Neural cell (in vitro differentiated cells): ENCODE results near the gene ZFR2. TPM values are rescaled to one million over a fixed set of nuclear protein-coding genes. Genes with fewer than 3 reads are reported as not detected.

Experiments
- H2AFZ ChIP-seq: fragments of 200-600, 300-800 bp; sonication (generic), shearing (Covaris generic); 2 replicates; pipeline ENCODE4 v1.6.0; 2014; ENCODE audit warnings: low read depth, mild to moderate bottlenecking, antibody characterized with exemption, low read length, moderate library complexity
- H3F3A ChIP-seq: fragments of 200-600 bp; shearing (Covaris generic); 2 replicates; pipeline ENCODE4 v1.6.1; 2016; ENCODE audit warnings: mild to moderate bottlenecking, moderate library complexity, mixed read lengths, antibody characterized with exemption, low read length; ENCODE audit not compliant: insufficient read depth, poor library complexity, severe bottlenecking
- H3K27ac ChIP-seq: fragments of 200-600, 300-800 bp; sonication (generic), shearing (Covaris generic); 2 replicates; pipeline ENCODE4 v1.5.1; 2014; ENCODE audit warnings: mild to moderate bottlenecking, low read length, moderate library complexity
- H3K27me3 ChIP-seq: fragments of 300-800, 200-600 bp; sonication (generic), shearing (Covaris generic); 2 replicates; pipeline ENCODE4 v1.6.0; 2014; ENCODE audit warnings: mild to moderate bottlenecking, low read depth, low read length, moderate library complexity; ENCODE audit not compliant: insufficient read depth
- H3K36me3 ChIP-seq: fragments of 300-800, 200-600 bp; sonication (generic), shearing (Covaris generic); 2 replicates; pipeline ENCODE4 v1.5.1; 2014; ENCODE audit warnings: mild to moderate bottlenecking, antibody characterized with exemption, low read length, moderate library complexity; ENCODE audit not compliant: insufficient read depth
- H3K4me2 ChIP-seq: fragments of 300-800, 200-600 bp; sonication (generic), shearing (Covaris generic); 2 replicates; pipeline ENCODE4 v1.6.0; 2014; ENCODE audit warnings: mild to moderate bottlenecking, low read length
- H3K4me3 ChIP-seq: fragments of 300-800, 200-600 bp; sonication (generic), shearing (Covaris generic); 2 replicates; pipeline ENCODE4 v1.5.1; 2014; ENCODE audit warnings: mild to moderate bottlenecking, low read length, moderate library complexity
- H3K79me2 ChIP-seq: fragments of 200-600 bp; shearing (Covaris generic); replicated peaks from 2 replicates; pipeline ENCODE4 v1.6.0; 2014; ENCODE audit warnings: mild to moderate bottlenecking, low read length, moderate library complexity; ENCODE audit not compliant: insufficient read depth
- H3K9ac ChIP-seq: fragments of 300-800, 200-600 bp; sonication (generic), shearing (Covaris generic); 2 replicates; pipeline ENCODE4 v1.6.1; 2016; ENCODE audit warnings: mild to moderate bottlenecking, low read length, mixed read lengths
- H3K9me2 ChIP-seq: fragments of 200-600 bp; shearing (Covaris generic); 2 replicates; pipeline ENCODE4 v1.6.1; 2016; ENCODE audit warnings: mild to moderate bottlenecking, low read length, mixed read lengths; ENCODE audit not compliant: insufficient read depth
- H3K9me3 ChIP-seq: fragments of 200-600, 300-800 bp; sonication (generic), shearing (Covaris generic); 2 replicates; pipeline ENCODE4 v1.6.1; 2016; ENCODE audit warnings: mild to moderate bottlenecking, mixed run types, low read length, moderate library complexity, mixed read lengths
- H4K20me1 ChIP-seq: fragments of 200-600 bp; shearing (Covaris generic); 2 replicates; pipeline ENCODE4 v1.6.1; 2016; ENCODE audit warnings: mild to moderate bottlenecking, mixed run types; ENCODE audit not compliant: insufficient read depth
- EP300 ChIP-seq: fragments of 450-650 bp; conservative IDR thresholded peaks from 2 replicates; pipeline ENCODE4 v1.6.1; 2014; ENCODE audit warnings: antibody characterized with exemption, mild to moderate bottlenecking, moderate library complexity; ENCODE audit not compliant: poor library complexity, severe bottlenecking
- EZH2 ChIP-seq: fragments of 200-600, 300-800 bp; shearing (Covaris generic), sonication (generic); IDR thresholded peaks from 2 replicates; pipeline ENCODE4 v1.6.1; 2014; ENCODE audit warnings: antibody characterized with exemption, low read length, borderline replicate concordance, mild to moderate bottlenecking; ENCODE audit not compliant: insufficient read depth, poor library complexity, severe bottlenecking
- MXI1 ChIP-seq: fragments of 450-650 bp; conservative IDR thresholded peaks from 2 replicates; pipeline ENCODE4 v1.6.1; 2014; ENCODE audit warnings: antibody characterized with exemption, mild to moderate bottlenecking; ENCODE audit not compliant: poor library complexity, severe bottlenecking
- POLR2AphosphoS5 ChIP-seq: IDR thresholded peaks from 2 replicates; pipeline ENCODE4 v1.6.1; 2012
- RAD21 ChIP-seq: fragments of 450-650 bp; conservative IDR thresholded peaks from 2 replicates; pipeline ENCODE4 v1.6.1; 2014; ENCODE audit warnings: antibody characterized with exemption, mild to moderate bottlenecking, moderate library complexity
- SMC3 ChIP-seq: fragments of 450-650 bp; conservative IDR thresholded peaks from 2 replicates; pipeline ENCODE4 v1.6.1; 2014; ENCODE audit warnings: antibody characterized with exemption, mild to moderate bottlenecking, moderate library complexity; ENCODE audit not compliant: poor library complexity
- TAF1 ChIP-seq: IDR thresholded peaks from 2 replicates; pipeline ENCODE4 v1.6.1; 2012; ENCODE audit warnings: low read depth
- polyA plus RNA-seq: library from polyadenylated mRNA; depleted of rRNA; stranded (reverse); fragments of >200 nt; gene quantifications from 2 replicates; pipeline ENCODE4 v1.2.3, GENCODE V29; 2014
- TF ChIP-seq, protein P1 (sequence below): IDR thresholded peaks from 2 replicates; pipeline ENCODE4 v1.6.1; 2012; ENCODE audit warnings: borderline replicate concordance
- TF ChIP-seq, protein P2 (sequence below): fragments of 450-650 bp; IDR thresholded peaks from 2 replicates; pipeline ENCODE4 v1.5.1; 2014; ENCODE audit warnings: antibody characterized with exemption, mild to moderate bottlenecking, moderate library complexity; ENCODE audit not compliant: poor library complexity, severe bottlenecking

Gene ZFR2
- polyA plus RNA-seq, 1 donor from 2014 or later: 9.0 TPM

DNA sequence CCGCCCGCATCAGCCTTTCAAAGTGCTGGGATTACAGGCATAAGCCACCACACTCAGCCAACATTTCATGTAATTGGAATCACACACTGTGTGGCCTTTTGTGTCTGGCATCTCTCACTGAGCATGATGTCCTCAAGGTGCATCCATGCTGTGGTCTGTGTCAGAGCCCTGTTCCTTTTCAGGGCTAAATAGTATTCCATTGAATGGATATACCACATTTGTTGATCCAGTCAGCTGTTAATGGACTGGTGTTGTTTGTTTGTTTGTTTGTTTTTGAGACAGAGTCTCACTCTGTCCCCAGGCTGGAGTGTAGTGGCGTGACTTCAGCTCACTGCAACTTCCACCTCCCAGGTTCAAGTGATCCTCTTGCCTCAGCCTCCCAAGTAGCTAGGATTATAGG is 29.6 kb upstream of the ZFR2 start:
- H3F3A ChIP-seq: no peaks in the 10 kb centered on the region
- H3K27ac ChIP-seq: no peak overlapping the region
- H3K9me3 ChIP-seq: peaks cover 4% of the 10 kb centered on the region
- no peaks in the 10 kb centered on the region for H3K9me2 ChIP-seq
- H4K20me1 ChIP-seq: no peaks in the 10 kb centered on the region
- H3K4me2 ChIP-seq: no peak overlapping the region
- H3K79me2 ChIP-seq: no peaks in the 10 kb centered on the region
- H3K27me3 ChIP-seq: no peaks in the 10 kb centered on the region
- no peak overlapping the region for H3K4me3 ChIP-seq
- H2AFZ ChIP-seq: no peak overlapping the region
- TF ChIP-seq EZH2: no peak
- TF ChIP-seq TAF1: no peak
- TF ChIP-seq, protein P1, sequence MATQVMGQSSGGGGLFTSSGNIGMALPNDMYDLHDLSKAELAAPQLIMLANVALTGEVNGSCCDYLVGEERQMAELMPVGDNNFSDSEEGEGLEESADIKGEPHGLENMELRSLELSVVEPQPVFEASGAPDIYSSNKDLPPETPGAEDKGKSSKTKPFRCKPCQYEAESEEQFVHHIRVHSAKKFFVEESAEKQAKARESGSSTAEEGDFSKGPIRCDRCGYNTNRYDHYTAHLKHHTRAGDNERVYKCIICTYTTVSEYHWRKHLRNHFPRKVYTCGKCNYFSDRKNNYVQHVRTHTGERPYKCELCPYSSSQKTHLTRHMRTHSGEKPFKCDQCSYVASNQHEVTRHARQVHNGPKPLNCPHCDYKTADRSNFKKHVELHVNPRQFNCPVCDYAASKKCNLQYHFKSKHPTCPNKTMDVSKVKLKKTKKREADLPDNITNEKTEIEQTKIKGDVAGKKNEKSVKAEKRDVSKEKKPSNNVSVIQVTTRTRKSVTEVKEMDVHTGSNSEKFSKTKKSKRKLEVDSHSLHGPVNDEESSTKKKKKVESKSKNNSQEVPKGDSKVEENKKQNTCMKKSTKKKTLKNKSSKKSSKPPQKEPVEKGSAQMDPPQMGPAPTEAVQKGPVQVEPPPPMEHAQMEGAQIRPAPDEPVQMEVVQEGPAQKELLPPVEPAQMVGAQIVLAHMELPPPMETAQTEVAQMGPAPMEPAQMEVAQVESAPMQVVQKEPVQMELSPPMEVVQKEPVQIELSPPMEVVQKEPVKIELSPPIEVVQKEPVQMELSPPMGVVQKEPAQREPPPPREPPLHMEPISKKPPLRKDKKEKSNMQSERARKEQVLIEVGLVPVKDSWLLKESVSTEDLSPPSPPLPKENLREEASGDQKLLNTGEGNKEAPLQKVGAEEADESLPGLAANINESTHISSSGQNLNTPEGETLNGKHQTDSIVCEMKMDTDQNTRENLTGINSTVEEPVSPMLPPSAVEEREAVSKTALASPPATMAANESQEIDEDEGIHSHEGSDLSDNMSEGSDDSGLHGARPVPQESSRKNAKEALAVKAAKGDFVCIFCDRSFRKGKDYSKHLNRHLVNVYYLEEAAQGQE: no peak
- no peak for TF ChIP-seq MXI1
- no peak for TF ChIP-seq SMC3
- no peak for TF ChIP-seq RAD21
- TF ChIP-seq EP300: no peak
- TF ChIP-seq, protein P2, sequence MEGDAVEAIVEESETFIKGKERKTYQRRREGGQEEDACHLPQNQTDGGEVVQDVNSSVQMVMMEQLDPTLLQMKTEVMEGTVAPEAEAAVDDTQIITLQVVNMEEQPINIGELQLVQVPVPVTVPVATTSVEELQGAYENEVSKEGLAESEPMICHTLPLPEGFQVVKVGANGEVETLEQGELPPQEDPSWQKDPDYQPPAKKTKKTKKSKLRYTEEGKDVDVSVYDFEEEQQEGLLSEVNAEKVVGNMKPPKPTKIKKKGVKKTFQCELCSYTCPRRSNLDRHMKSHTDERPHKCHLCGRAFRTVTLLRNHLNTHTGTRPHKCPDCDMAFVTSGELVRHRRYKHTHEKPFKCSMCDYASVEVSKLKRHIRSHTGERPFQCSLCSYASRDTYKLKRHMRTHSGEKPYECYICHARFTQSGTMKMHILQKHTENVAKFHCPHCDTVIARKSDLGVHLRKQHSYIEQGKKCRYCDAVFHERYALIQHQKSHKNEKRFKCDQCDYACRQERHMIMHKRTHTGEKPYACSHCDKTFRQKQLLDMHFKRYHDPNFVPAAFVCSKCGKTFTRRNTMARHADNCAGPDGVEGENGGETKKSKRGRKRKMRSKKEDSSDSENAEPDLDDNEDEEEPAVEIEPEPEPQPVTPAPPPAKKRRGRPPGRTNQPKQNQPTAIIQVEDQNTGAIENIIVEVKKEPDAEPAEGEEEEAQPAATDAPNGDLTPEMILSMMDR: no peak
- TF ChIP-seq POLR2AphosphoS5: no peak
- peaks cover 18% of the 10 kb centered on the region for H3K36me3 ChIP-seq
- no peak overlapping the region for H3K9ac ChIP-seq

DNA sequence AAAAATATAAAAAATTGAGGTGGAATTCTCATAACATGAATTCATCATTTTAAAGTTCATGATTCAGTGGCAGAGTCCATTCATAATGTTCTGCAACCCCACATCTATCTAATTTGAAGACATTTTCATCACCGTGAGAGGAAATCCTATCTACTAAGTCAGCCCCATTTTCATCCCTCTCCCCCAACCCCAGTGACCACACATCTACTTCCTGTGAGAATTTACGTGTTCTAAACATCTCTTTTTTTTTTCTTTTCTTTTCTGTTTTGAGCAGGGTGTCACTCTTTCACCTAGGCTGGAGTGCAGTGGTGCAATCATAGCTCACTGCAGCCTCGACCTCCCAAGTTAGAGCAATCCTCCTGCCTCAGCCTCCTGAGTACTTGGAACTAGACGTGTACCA is 29.1 kb upstream of the ZFR2 start:
- no peaks in the 10 kb centered on the region for H3K9me2 ChIP-seq
- no peaks in the 10 kb centered on the region for H3K79me2 ChIP-seq
- no peaks in the 10 kb centered on the region for H4K20me1 ChIP-seq
- no peak overlapping the region for H3K4me3 ChIP-seq
- TF ChIP-seq, protein P2: no peak
- TF ChIP-seq EP300 (no peak), RAD21 (no peak), TAF1 (no peak), MXI1 (no peak), SMC3 (no peak), POLR2AphosphoS5 (no peak), EZH2 (no peak)
- TF ChIP-seq, protein P1: no peak
- no peak overlapping the region for H2AFZ ChIP-seq
- peaks cover 18% of the 10 kb centered on the region for H3K36me3 ChIP-seq
- H3K27ac ChIP-seq: no peak overlapping the region
- no peaks in the 10 kb centered on the region for H3K27me3 ChIP-seq
- no peak overlapping the region for H3K9ac ChIP-seq
- H3K9me3 ChIP-seq: peaks cover 4% of the 10 kb centered on the region
- H3F3A ChIP-seq: no peaks in the 10 kb centered on the region
- no peak overlapping the region for H3K4me2 ChIP-seq
